DMS153 treated with DMSO at 0.1 percent for 48 hours (cell line): ENCODE results near the gene SP110.
"Not testable (repeated sequence)": the region's sequence is repeated elsewhere in the genome, so short reads cannot be mapped to it uniquely, and the experiment has no call there.

Experiments used
- DNase-seq: peaks from one replicate; lab custom pipeline; 2025; ENCODE audit not compliant: unreplicated experiment; lab: John Stamatoyannopoulos, UW

SP110 gene

DNA sequence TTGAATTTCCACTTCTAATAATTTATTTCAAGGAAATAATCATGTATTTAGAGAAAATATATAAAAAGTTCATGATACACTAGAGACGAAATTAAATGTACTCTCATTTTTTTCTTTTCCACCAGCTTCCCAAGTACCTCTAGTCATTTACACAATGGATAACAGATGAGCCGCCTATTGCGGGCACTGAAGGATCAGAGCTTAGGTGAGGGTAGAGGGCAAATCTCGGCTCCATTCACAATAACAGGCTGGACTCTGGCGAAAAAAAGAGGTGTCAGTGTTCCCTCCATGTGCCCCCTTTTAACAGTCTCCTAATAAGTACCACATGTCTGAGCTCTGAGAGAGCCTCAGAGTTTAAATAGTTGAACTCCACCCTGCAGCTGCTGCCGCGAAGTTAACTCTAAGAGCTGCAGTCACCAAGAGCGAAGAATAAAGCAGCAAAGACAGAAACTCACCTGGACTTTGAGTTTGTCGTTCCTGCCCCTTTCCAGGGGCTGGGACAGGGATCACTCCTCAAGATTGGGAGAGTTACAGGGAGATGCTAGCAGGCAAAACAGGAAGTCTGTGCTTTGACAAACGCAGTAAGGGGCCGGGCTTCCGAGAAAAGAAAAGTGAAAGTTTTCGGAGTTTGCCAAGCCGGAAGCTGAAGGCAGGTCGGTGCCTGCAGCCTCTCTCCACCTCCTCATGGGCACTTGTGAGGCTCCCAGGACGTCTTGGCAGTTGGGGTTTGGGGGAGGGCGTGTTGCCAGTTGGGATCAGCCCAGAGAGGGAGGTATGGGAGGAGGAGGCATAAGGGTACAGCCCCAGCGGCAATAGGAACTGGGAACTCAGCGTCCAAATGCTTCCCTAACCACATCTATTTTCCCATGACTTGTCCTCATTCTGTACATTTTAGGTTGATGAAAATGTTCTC lies at the start of gene SP110:
SP110 (minus strand) TSS at position 566 of the 913 bp plus-strand sequence. CDS start 3,057 bp downstream, outside the sequence.
- peak; percentile 49 for DNase-seq

DNA sequence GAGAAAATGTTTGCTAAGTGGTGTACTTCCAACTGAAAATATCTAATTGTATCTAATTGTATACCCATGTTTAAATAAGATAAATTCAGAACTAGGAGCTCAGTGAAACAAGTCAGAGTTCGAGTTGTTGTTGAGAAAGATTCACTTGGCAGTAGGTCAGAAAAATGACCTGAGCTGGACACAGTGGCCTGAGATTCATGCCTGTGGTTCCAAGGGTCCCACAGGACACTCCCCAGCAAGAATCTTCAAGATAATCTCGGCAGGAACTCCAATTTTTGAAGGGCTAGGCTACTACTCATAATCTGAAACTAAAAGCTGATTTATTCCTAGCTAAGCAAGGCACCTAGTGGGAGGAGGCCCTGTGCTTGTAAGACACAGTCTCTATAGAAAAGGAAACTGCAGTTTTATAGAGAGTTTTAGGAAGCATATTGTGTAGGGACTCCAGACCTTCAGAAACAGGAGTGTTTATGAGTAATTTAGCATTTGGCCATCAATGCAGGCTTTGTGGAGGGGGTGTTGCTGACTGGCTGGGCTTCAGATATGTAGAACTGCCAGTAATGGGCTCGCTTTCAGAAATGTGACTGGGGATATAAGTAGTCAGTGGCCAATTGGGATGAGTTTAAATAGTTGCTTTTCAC lies 48.9 kb upstream of the SP110 start:
- no peak for DNase-seq

GRCh38 chr2:230267556-230267955 lies 47.8 kb upstream of the SP110 start:
- DNase-seq: no peak

DNA sequence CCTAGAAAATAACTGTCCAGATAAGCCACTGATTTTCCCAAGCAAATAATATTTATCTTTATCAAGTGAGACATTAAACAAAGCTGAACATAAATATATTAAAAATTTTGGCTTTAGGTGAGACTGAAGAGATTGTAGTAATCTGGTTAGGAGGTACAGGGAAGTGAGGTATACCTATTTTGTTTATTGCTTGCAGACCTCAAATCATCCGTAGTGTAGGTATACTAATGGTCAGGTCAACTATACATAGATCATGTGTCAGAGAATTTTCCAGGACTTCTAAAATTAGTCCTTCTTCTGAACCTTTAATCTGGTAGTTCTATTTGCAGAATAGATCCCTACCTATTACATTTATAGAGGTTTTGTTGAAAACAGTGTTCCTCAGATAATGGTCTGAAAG lies 47.3 kb upstream of the SP110 start:
- DNase-seq: no peak

- no peak for DNase-seq
Observed at GRCh38 chr2:230266638-230267037, 46.9 kb upstream of the SP110 start.

DNA sequence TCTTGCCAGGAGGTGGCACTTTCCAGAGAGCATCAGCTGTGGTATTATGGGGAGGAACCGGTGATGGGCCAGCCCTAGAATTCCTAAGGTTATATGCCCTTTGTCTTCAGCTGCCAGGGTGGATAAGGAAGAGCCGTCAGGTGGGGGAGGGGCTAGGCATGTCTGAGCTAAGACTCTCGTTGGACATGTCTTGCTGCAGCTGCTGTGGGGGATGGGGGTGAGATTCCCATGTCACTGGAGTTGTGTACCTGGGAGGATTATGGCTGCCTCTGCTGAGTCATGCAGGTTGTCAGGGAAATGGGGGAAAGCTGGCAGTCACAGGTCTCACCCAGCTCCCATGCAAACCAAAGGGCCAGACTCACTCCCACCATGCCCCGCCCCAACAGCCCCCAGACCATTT lies 45.2 kb upstream of the SP110 start:
- not testable (repeated sequence) for DNase-seq

GRCh38 chr2:230262246-230262645 lies 42.5 kb upstream of the SP110 start:
- no peak for DNase-seq

DNA sequence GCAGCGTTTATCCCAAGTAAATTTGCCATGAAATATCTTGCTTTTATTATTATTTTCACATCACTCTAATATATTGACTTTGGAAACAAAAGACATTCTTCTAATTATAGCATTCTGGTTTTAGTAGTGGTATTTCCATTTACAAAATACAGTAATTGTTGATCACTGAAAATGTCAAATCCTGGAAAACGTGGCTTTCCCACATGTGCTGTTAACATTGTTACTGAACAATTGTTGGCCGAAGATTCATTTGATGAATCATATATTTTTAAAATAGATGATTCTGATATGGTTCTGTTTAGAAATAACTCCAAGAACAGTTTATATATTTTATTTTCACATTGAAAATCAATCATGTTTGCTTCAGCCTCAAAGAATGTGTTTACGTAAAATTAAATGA lies 38.7 kb upstream of the SP110 start:
- DNase-seq: no peak

- DNase-seq: no peak
Observed at GRCh38 chr2:230256733-230257332, 37.0 kb upstream of the SP110 start.

- DNase-seq: no peak
Observed at GRCh38 chr2:230254152-230254881, 34.5 kb upstream of the SP110 start.

DNA sequence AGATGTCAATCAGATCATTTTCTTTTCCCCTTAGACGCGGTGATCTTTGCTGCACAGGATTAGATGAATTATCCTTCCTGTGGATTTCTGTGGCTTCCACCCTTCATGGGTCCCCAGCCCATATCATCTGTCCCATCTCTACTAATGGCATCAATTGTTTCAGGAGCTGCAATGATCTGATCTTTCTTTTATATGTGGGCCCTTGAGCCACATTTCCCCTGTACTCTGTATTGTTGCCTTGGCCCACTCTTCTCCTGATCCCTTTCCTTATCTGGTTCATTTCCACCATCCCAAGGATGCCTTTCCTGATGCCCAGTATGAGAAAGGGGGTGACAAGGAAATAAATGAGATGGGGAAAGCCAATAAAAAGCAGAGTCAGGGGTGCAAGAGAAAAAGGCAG lies 30.4 kb upstream of the SP110 start:
- DNase-seq: no peak

DNA sequence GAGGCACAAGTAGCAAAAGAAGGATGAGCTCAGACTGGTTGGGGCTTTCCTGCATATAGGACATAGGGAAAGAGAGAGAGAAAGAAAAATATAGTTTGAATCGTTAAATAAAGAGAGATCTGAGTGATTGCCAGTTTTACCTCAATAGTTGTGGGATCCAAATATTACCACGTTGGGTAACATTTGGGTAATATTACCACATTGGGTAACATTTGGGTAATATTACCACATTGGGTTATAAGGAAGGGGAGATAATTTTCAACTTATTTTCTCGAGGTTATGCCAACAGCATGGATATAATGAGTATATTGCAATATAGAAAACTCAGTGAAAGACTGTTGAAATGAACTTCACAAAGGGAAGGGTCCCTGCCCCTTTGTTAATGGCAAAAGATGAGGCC lies 26.4 kb upstream of the SP110 start:
- DNase-seq: no peak

- DNase-seq: no peak
Observed at GRCh38 chr2:230244211-230244610, 24.4 kb upstream of the SP110 start.

DNA sequence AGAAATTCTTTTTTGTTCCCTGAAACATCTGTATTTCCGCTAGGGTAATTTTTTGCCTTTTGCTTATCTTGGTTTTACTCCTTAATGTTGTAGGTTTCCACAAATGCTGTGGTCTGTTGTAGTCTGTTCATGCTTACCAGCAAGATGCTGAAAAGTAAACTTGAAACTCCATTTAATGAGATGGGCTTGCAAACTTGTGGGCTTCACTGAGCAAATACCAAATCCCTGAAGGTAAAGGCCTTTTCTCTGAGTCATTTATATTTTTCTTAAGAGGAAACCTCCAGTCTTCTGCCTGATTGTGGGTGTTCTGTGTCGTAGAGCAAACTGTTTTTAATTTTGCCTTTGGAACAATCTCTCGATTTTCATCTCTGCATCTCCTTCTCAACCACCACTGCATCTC lies 15.1 kb upstream of the SP110 start:
- no peak for DNase-seq

- no peak for DNase-seq
Observed at GRCh38 chr2:230234122-230234722, 14.4 kb upstream of the SP110 start.

- no peak for DNase-seq
Observed at GRCh38 chr2:230231251-230231650, 11.5 kb upstream of the SP110 start.

DNA sequence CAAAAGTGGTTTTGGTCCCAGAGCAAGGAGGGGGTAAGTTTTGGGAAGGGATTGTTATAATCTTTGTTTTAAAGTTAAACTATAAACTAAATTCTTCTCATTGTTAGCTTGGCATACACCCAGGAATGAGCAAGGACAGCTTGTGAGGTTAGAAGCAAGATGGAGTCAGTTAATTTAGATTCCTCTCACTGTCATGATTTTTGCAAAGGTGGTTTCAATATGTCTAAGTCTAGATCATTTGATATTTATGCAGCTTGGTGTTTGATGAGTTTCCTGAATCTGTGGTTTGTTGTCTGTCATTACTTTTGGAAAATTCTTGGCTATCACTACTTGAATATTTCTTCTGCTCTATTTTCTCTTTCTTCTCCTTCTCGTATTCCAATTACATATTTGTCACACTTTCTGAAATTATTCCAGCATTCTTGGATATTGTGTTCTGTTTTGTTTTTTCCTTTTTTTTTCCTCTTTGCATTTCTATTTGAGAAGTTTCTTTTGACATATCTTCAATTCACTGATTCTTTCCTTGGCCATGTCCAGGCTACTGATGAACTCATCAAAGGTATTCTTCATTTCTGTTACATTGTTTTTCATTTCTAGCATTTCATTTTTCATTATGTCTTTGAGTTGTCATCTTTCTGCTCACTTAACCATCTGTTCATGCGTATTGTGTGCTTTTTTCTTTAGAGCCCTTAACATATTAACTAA lies 10.9 kb upstream of the SP110 start:
- DNase-seq: no peak

- no peak for DNase-seq
Observed at GRCh38 chr2:230230087-230230486, 10.3 kb upstream of the SP110 start.

DNA sequence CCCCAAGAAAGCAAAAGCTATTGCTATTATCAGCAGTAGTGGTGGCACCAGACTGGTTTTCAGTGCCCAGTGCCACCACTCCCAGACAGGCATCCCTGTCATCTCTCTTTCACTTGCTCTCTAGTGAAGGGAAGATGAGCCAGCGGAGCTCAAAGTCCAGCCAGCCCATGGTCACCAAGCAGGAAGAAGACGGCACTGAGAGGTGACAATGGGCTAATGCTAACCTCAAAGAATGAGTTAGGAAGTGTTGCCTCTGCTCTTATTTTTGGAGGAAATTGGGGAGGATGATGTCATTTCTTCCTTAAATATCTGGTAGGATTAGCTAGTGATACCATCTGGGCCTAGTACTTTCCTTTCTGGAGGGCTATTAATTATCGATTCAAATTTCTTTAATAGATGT lies 7.4 kb upstream of the SP110 start:
- DNase-seq: no peak

GRCh38 chr2:230226051-230226551 lies 6.3 kb upstream of the SP110 start:
- no peak for DNase-seq
